Endothelial cell of umbilical vein (primary cell): ENCODE measurements around the gene NACA2. TPM values are rescaled to one million over a fixed set of nuclear protein-coding genes. Genes with fewer than 3 reads are reported as not detected.

ENCODE experiments used
- BruUV-seq: library from RNA; stranded (reverse); fragments of 400-500 nt; replicated peaks from 2 replicates; lab custom pipeline; 2021; lab: Mats Ljungman, UMichigan
- CTCF ChIA-PET: fragments of 300-600, 350-600 bp; sonication (Branson Sonifier 250); formaldehyde crosslinking; loops from one replicate; lab custom pipeline; 2021; ENCODE audit warnings: antibody characterized with exemption, inconsistent platforms; lab: Charles Lee
- POLR2A ChIA-PET: fragments of 300-600, 350-600 bp; sonication (Branson Sonifier 250); formaldehyde crosslinking; loops from one replicate; lab custom pipeline; 2021; ENCODE audit warnings: antibody characterized with exemption, inconsistent platforms; lab: Charles Lee
- DNase-seq: peaks from one replicate; pipeline ENCODE4 v3.0.0-alpha.2; 2011; ENCODE audit warnings: low read depth, low spot score
- FAIRE-seq: peaks from 2 replicates; lab custom pipeline; 2011; peaks lifted over from hg19 to GRCh38; lab: Jason Lieb, UNC
- H2AFZ ChIP-seq: 2 replicates; pipeline ENCODE4 v1.6.0; 2012; ENCODE audit warnings: low read depth, low read length, control low read depth, inconsistent platforms
- H3K27ac ChIP-seq: 2 replicates; pipeline ENCODE4 v1.5.1; 2011; ENCODE audit warnings: low read depth, mild to moderate bottlenecking, control low read depth, low read length, moderate library complexity; ENCODE audit not compliant: insufficient read depth
- H3K27me3 ChIP-seq, 2 experiments: 2 replicates each; pipeline versions ENCODE4 v1.6.0 to v1.6.1; 2011; ENCODE audit warnings: low read length in 2 of 2, mixed read lengths in 1 of 2; ENCODE audit not compliant: control insufficient read depth in 2 of 2, insufficient read depth in 2 of 2
- H3K36me3 ChIP-seq, 2 experiments: 2 replicates in 1 of 2; 3 replicates in 1 of 2; pipeline ENCODE4 v1.5.1; 2011; ENCODE audit warnings: low read length in 2 of 2, mild to moderate bottlenecking in 1 of 2, moderate library complexity in 1 of 2; ENCODE audit not compliant: control insufficient read depth in 2 of 2, insufficient read depth in 2 of 2; ENCODE audit errors: extremely low read depth in 1 of 2
- H3K4me1 ChIP-seq: 3 replicates; pipeline ENCODE4 v1.5.1; 2011; ENCODE audit warnings: mild to moderate bottlenecking, low read length; ENCODE audit not compliant: control insufficient read depth, insufficient read depth; ENCODE audit errors: extremely low read depth
- H3K4me2 ChIP-seq: 2 replicates; pipeline ENCODE4 v1.6.1; 2011; ENCODE audit warnings: low read length, control low read depth, mixed read lengths; ENCODE audit not compliant: insufficient read depth
- H3K4me3 ChIP-seq, 3 experiments: fragments of 200-600 bp in 1 of 3; sonication (generic), shearing (Covaris generic) in 1 of 3; replicated peaks in 1 of 3; 2 replicates each; pipeline ENCODE4 v1.5.1; 2011 to 2016; ENCODE audit warnings: control low read depth in 3 of 3, low read length in 3 of 3, mild to moderate bottlenecking in 2 of 3, inconsistent platforms in 1 of 3, low read depth in 1 of 3, moderate library complexity in 1 of 3; ENCODE audit not compliant: insufficient read depth in 1 of 3
- H3K79me2 ChIP-seq: 2 replicates; pipeline ENCODE4 v1.6.0; 2012; ENCODE audit warnings: low read length, inconsistent platforms; ENCODE audit not compliant: control insufficient read depth, insufficient read depth
- H3K9ac ChIP-seq: replicated peaks from 2 replicates; pipeline ENCODE3; 2011; ENCODE audit warnings: low read length, control low read depth; ENCODE audit not compliant: insufficient read depth; ENCODE audit errors: extremely low read depth
- H3K9me1 ChIP-seq: replicated peaks from 3 replicates; pipeline ENCODE4 v1.6.0; 2011; ENCODE audit warnings: mild to moderate bottlenecking, low read length; ENCODE audit not compliant: control insufficient read depth, insufficient read depth; ENCODE audit errors: extremely low read depth
- H3K9me3 ChIP-seq: replicated peaks from 2 replicates; pipeline ENCODE4 v1.5.1; 2012; ENCODE audit warnings: low read length, inconsistent platforms; ENCODE audit not compliant: control insufficient read depth, insufficient read depth
- H4K20me1 ChIP-seq: replicated peaks from 2 replicates; pipeline ENCODE3; 2011; ENCODE audit warnings: mild to moderate bottlenecking, low read length; ENCODE audit not compliant: control insufficient read depth, insufficient read depth; ENCODE audit errors: extremely low read depth
- EZH2 ChIP-seq: IDR thresholded peaks from 2 replicates; pipeline ENCODE4 v1.6.1; 2012; ENCODE audit warnings: borderline replicate concordance, low read depth, mild to moderate bottlenecking, moderate library complexity, low read length, inconsistent platforms; ENCODE audit not compliant: severe bottlenecking
- FOS ChIP-seq: IDR thresholded peaks from 2 replicates; pipeline ENCODE4 v1.6.1; 2011; ENCODE audit warnings: mild to moderate bottlenecking, low read length, moderate library complexity, borderline replicate concordance; ENCODE audit not compliant: insufficient read depth
- GATA2 ChIP-seq: IDR thresholded peaks from 2 replicates; pipeline ENCODE4 v1.7.0; 2011; ENCODE audit warnings: low read depth, mild to moderate bottlenecking, moderate library complexity, mixed read lengths, low read length; ENCODE audit not compliant: insufficient read length, insufficient read depth
- JUN ChIP-seq: IDR thresholded peaks from 2 replicates; pipeline ENCODE4 v1.6.1; 2011; ENCODE audit warnings: borderline replicate concordance, low read depth; ENCODE audit not compliant: insufficient read length, insufficient read depth
- MYC ChIP-seq: IDR thresholded peaks from one replicate; pipeline ENCODE4 v1.6.1; 2011; ENCODE audit warnings: mild to moderate bottlenecking, low read depth, low read length
- POLR2A ChIP-seq: IDR thresholded peaks from 2 replicates; pipeline ENCODE4 v1.6.1; 2012; ENCODE audit warnings: low read depth, mild to moderate bottlenecking, control low read depth, low read length
- POLR2AphosphoS5 ChIP-seq: IDR thresholded peaks from 2 replicates; pipeline ENCODE4 v1.6.1; 2012; ENCODE audit warnings: low read depth, mild to moderate bottlenecking, control low read depth, low read length, moderate library complexity; ENCODE audit not compliant: insufficient read depth
- dilution Hi-C: fragments of 300-500 bp; cut with MboI; formaldehyde crosslinking; loops from one replicate; pipeline ENCODE4 v1.15.0; 2019; ENCODE audit warnings: low sequenced_read_pairs; ENCODE audit not compliant: extremely low pct_ligation_motif_present
- intact Hi-C: fragments of 100-400 bp; cut with micrococcal nuclease; formaldehyde crosslinking; loops from one replicate; pipeline ENCODE4 v1.10.0; 2022
- polyA plus RNA-seq, 4 experiments: library from polyadenylated mRNA; depleted of rRNA in 3 of 4; stranded (reverse) in 3 of 4; unstranded in 1 of 4; fragments of >200 nt; gene quantifications; 2 replicates each; pipeline versions ENCODE4 v1.2.1 to v1.2.3, GENCODE V29; 2011 to 2012; ENCODE audit warnings: missing spikeins in 1 of 4
- total RNA-seq: library from RNA; stranded (reverse); gene quantifications from 2 replicates; pipeline ENCODE4 v1.2.3, GENCODE V29; 2021
- TF ChIP-seq, protein P1 (sequence below): IDR thresholded peaks from 2 replicates; pipeline ENCODE4 v1.6.1; 2011; ENCODE audit not compliant: insufficient read depth, insufficient read length
- TF ChIP-seq, protein P2 (sequence below), 2 donors: IDR thresholded peaks; 1 replicate in 1 of 2; 2 replicates in 1 of 2; pipeline ENCODE4 v1.5.1; 2011; ENCODE audit warnings: low read length in 2 of 2, mild to moderate bottlenecking in 2 of 2, moderate library complexity in 2 of 2, control low read depth in 1 of 2, inconsistent platforms in 1 of 2, low read depth in 1 of 2; ENCODE audit not compliant: insufficient read depth in 1 of 2; ENCODE audit errors: extremely low read depth in 1 of 2

NACA2 gene
- total and polyA plus RNA-seq, 2 donors (not counting 3 experiments of a cell fraction or from before 2014, with no cell fraction given): not detected

DNA sequence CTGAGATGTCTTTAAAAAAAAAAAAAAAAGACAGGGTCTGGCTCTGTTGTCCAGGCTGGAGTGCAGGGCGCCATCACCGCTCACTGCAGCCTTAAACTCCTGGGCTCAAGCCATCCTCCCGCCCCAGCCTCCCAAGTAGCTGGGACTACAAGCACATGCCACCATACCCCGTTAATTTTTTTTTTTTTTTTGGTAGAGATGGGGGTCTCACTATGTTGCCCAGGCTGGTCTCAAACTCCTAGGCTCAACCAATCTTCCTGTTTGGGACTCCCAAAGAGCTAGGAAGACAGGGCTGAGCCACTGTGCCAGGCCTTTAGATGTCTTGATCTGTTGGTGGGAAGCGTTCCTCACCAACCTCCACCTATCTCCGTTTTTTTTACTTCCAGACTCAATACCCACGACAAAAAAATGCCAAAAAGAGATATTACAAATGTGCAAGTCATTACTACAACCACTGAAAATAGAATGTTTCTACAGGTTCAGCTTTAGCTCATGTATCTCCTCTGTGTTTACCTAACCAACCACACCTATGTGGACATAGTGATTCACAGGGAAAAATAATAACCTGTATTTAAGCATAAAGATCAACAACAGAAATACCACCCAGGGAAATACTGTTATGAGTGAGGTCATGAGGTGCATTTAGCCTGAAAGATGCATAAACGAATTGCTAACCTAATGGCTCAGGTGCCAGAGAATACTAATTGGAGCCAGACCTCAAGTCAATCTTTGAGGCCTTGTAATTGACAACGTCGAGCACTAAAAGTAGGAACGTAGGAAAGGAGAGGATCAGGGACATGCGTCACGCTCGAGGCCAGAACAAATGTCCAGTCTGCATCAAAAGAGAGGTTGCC, 22.6 kb downstream of the NACA2 start:
- Histone ChIP-seq H3K27ac (no peak overlapping the region), H3K9ac (no peak overlapping the region), H3K4me2 (no peak overlapping the region), H3K4me1 (no peaks in the 10 kb centered on the region), H3K9me1 (no peaks in the 10 kb centered on the region), H3K36me3 (no peaks in the 10 kb centered on the region), H4K20me1 (no peaks in the 10 kb centered on the region), H3K9me3 (no peaks in the 10 kb centered on the region), H3K4me3 (no peak overlapping the region), H3K79me2 (no peaks in the 10 kb centered on the region), H3K27me3 (peaks cover 0 to 3% of the 10 kb centered on the region in 2 experiments), H2AFZ (no peak overlapping the region)
- TF ChIP-seq MYC (no peak), JUN (no peak), POLR2AphosphoS5 (no peak), FOS (no peak), POLR2A (no peak), EZH2 (no peak), GATA2 (no peak)
- TF ChIP-seq, protein P1, sequence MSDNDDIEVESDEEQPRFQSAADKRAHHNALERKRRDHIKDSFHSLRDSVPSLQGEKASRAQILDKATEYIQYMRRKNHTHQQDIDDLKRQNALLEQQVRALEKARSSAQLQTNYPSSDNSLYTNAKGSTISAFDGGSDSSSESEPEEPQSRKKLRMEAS: no peak
- TF ChIP-seq, protein P2, sequence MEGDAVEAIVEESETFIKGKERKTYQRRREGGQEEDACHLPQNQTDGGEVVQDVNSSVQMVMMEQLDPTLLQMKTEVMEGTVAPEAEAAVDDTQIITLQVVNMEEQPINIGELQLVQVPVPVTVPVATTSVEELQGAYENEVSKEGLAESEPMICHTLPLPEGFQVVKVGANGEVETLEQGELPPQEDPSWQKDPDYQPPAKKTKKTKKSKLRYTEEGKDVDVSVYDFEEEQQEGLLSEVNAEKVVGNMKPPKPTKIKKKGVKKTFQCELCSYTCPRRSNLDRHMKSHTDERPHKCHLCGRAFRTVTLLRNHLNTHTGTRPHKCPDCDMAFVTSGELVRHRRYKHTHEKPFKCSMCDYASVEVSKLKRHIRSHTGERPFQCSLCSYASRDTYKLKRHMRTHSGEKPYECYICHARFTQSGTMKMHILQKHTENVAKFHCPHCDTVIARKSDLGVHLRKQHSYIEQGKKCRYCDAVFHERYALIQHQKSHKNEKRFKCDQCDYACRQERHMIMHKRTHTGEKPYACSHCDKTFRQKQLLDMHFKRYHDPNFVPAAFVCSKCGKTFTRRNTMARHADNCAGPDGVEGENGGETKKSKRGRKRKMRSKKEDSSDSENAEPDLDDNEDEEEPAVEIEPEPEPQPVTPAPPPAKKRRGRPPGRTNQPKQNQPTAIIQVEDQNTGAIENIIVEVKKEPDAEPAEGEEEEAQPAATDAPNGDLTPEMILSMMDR (IDR thresholded peaks at IDR 0.05; ENCODE audit: extremely low read depth in 1 of 2, insufficient read depth in 1 of 2, low read depth in 1 of 2, low read length in 2 of 2): no peak
- BruUV-seq: no TSS peak
- CTCF ChIA-PET: interaction anchor here (1.1 to 1.6 kb wide), 2 partner anchors 15 to 157 kb away, joined by 4 read pairs; no protein-coding TSS in a partner anchor
- POLR2A ChIA-PET: no interaction called here
- dilution Hi-C loops: no loop called here
- FAIRE-seq (no peak), DNase-seq (no peak)
- intact Hi-C loops: no loop called here
